Measurements from ENCODE around the gene SYNPO2.

DNA sequence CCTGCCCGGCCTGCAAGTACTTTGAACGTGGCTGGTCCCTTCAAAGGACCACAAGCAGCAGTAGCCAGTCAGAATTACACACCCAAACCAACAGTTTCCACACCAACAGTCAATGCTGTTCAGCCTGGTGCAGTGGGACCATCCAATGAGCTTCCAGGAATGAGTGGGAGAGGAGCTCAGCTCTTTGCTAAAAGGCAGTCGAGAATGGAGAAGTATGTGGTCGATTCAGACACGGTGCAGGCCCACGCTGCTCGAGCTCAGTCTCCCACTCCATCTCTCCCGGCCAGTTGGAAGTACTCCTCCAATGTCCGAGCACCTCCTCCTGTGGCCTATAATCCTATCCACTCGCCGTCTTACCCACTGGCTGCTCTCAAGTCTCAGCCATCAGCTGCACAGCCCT lies 142.6 kb downstream of the SYNPO2 start:
- no peak for TF ChIP-seq POLR2AphosphoS5 (IDR thresholded peaks at IDR 0.05; ENCODE audit: low read depth, low read length)
- TF ChIP-seq, protein P1, sequence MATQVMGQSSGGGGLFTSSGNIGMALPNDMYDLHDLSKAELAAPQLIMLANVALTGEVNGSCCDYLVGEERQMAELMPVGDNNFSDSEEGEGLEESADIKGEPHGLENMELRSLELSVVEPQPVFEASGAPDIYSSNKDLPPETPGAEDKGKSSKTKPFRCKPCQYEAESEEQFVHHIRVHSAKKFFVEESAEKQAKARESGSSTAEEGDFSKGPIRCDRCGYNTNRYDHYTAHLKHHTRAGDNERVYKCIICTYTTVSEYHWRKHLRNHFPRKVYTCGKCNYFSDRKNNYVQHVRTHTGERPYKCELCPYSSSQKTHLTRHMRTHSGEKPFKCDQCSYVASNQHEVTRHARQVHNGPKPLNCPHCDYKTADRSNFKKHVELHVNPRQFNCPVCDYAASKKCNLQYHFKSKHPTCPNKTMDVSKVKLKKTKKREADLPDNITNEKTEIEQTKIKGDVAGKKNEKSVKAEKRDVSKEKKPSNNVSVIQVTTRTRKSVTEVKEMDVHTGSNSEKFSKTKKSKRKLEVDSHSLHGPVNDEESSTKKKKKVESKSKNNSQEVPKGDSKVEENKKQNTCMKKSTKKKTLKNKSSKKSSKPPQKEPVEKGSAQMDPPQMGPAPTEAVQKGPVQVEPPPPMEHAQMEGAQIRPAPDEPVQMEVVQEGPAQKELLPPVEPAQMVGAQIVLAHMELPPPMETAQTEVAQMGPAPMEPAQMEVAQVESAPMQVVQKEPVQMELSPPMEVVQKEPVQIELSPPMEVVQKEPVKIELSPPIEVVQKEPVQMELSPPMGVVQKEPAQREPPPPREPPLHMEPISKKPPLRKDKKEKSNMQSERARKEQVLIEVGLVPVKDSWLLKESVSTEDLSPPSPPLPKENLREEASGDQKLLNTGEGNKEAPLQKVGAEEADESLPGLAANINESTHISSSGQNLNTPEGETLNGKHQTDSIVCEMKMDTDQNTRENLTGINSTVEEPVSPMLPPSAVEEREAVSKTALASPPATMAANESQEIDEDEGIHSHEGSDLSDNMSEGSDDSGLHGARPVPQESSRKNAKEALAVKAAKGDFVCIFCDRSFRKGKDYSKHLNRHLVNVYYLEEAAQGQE (IDR thresholded peaks at IDR 0.05; ENCODE audit: insufficient read depth in 1 of 2, low read depth in 2 of 2, low read length in 2 of 2) = no peak
- TF ChIP-seq SIN3A (IDR thresholded peaks at IDR 0.05; ENCODE audit: borderline replicate concordance, insufficient read depth, low read length) = no peak
